22Rv1 (cell line): ENCODE data around the gene ZNF865.

Source experiments
- ZFX ChIP-seq: fragments of 450-650 bp; IDR thresholded peaks from 2 replicates; pipeline ENCODE4 v1.6.1; 2017; ENCODE audit warnings: antibody characterized with exemption, borderline replicate concordance
- TF ChIP-seq, protein P1 (sequence below): fragments of 450-650 bp; IDR thresholded peaks from 2 replicates; pipeline ENCODE4 v1.5.1; 2017; ENCODE audit warnings: mild to moderate bottlenecking

DNA sequence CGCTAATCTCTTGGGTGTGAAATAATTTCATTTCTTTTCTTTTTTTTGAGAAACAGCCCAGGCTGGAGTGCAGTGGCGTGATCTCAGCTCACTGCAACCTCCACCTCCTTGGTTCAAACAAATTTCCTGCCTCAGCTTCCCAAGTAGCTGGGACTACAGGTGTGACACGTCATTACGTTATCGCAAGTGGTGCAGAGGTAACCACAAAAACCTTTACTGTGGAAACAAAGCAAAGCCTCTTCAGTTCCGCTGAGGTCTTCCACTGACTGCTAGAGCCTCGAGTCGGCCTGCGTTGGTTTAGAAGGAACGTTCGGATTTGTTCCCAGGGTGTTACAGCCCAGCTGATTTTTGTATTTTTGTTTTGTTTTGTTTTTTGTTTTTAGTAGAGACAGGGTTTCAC, 20.9 kb downstream of the ZNF865 start:
- TF ChIP-seq, protein P1, sequence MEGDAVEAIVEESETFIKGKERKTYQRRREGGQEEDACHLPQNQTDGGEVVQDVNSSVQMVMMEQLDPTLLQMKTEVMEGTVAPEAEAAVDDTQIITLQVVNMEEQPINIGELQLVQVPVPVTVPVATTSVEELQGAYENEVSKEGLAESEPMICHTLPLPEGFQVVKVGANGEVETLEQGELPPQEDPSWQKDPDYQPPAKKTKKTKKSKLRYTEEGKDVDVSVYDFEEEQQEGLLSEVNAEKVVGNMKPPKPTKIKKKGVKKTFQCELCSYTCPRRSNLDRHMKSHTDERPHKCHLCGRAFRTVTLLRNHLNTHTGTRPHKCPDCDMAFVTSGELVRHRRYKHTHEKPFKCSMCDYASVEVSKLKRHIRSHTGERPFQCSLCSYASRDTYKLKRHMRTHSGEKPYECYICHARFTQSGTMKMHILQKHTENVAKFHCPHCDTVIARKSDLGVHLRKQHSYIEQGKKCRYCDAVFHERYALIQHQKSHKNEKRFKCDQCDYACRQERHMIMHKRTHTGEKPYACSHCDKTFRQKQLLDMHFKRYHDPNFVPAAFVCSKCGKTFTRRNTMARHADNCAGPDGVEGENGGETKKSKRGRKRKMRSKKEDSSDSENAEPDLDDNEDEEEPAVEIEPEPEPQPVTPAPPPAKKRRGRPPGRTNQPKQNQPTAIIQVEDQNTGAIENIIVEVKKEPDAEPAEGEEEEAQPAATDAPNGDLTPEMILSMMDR = no peak
- TF ChIP-seq ZFX = no peak
